GM19452 (cell line): ENCODE measurements around the gene PIWIL4.
"Not testable (repeated sequence)": the region's sequence is repeated elsewhere in the genome, so short reads cannot be mapped to it uniquely, and the experiment has no call there.

Source experiments
- ATAC-seq: cut with Tn5 transposase; IDR thresholded peaks from one replicate; pipeline ENCODE4 v1.9.1; 2021; ENCODE audit not compliant: unreplicated experiment

Gene PIWIL4

GRCh38 chr11:94583866-94584500 lies 16.8 kb downstream of the PIWIL4 start:
- ATAC-seq: peak; percentile 38

- ATAC-seq: no peak
Observed at GRCh38 chr11:94584978-94585377, 17.8 kb downstream of the PIWIL4 start.

DNA sequence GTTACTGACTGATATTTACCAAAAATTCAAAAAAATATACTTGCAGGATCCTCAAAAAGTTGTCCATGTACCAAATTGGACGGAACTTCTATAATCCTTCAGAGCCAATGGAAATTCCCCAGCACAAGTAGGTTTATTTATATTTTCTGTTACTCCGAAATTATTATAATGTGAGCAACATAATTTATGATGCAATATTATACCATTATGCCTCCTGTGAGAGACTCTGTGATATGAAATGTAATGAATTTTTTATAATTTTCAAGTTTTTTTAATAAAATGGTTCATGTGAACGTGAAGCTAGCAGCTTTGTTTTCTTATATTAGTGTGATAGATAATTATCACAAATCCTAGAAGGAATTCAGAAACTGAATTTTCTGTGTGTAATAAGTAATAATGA lies 18.2 kb downstream of the PIWIL4 start:
- no peak for ATAC-seq

DNA sequence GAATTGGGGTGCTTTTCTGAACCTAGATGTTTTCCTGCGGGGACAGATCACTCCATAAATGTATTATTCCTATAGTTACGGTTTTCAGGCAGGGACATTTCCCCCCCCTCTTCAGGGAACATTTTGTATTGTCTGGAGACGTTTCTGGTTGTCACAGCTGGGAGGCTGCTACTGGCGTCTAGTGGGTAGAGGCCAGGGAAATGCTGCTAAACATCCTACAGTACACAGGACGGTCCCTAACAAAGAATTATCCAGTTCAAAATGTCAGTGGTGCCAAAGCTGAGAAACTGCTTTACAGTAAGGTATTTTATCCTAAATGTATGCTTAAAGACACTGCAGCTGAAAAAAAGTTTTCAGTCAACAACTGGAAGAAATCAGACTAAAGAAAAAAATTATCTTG lies 19.4 kb downstream of the PIWIL4 start:
- no peak for ATAC-seq

GRCh38 chr11:94586978-94587377 lies 19.8 kb downstream of the PIWIL4 start:
- ATAC-seq: no peak

DNA sequence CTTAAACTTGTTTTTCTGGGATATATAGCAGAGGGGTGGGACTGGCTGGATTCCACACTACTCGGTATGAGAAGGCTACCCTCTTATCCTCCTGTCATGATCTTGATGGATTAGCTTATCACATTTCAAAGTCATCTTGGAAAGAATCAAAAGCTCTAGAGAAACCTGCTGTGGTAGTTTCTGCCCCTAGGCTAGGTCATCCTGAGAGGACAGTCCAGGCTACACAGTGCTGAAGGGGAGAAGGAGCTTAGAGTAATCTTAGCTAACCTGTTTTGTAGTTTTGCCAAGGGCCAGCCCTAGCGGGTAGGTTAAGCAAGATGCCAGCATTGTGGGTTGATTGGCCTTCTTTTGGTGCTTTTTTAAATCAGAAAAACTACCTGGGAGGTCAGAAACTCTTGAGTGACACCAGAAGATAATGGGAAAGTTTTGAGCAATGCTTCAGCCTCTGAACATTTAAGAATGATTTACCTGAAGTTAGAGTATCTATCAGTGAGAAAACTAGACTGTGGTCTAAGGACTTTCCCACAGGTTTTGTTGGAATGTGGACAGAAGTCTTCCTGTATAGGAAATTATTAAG lies 21.3 kb downstream of the PIWIL4 start:
- ATAC-seq: no peak

- no peak for ATAC-seq
Observed at GRCh38 chr11:94590352-94591041, 23.3 kb downstream of the PIWIL4 start.

DNA sequence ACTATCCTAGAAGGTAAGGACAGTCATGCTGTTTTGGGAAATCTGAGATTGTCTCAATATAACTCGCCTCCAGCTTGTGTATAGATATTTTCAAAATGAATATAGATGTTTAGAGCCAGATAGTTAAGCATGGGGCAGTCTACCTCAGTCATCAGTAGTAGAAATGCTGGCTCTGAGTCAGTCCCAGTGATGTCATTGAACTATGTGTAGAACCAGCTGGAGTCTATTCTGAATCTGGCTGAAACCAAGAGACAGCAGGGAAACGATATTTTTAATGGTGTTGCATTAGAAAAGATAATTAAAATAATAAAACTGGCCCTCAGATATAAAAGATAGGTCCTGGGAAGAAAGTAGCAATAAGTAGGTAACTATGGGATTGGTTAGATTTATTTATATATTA lies 25.9 kb downstream of the PIWIL4 start:
- peak; percentile 69 for ATAC-seq

DNA sequence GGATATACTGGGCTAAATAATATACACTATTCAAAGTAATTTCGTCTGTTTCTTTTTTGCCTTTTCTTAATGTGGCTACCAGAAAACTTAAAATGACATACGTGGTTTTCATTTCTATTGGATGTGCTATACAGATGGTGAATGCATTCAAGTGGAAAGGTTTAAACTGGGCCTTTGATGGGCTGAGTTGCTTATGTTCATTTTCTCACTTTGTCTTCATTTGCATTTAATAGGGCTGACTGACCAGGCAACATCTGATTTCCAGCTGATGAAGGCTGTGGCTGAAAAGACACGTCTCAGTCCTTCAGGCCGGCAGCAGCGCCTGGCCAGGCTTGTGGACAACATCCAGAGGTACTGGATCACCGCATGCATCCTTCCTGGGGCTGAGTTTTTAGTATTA lies 27.9 kb downstream of the PIWIL4 start:
- ATAC-seq: peak; percentile 51

- ATAC-seq: no peak
Observed at GRCh38 chr11:94597896-94598295, 30.7 kb downstream of the PIWIL4 start.

GRCh38 chr11:94599510-94599909 lies 32.3 kb downstream of the PIWIL4 start:
- ATAC-seq: no peak

DNA sequence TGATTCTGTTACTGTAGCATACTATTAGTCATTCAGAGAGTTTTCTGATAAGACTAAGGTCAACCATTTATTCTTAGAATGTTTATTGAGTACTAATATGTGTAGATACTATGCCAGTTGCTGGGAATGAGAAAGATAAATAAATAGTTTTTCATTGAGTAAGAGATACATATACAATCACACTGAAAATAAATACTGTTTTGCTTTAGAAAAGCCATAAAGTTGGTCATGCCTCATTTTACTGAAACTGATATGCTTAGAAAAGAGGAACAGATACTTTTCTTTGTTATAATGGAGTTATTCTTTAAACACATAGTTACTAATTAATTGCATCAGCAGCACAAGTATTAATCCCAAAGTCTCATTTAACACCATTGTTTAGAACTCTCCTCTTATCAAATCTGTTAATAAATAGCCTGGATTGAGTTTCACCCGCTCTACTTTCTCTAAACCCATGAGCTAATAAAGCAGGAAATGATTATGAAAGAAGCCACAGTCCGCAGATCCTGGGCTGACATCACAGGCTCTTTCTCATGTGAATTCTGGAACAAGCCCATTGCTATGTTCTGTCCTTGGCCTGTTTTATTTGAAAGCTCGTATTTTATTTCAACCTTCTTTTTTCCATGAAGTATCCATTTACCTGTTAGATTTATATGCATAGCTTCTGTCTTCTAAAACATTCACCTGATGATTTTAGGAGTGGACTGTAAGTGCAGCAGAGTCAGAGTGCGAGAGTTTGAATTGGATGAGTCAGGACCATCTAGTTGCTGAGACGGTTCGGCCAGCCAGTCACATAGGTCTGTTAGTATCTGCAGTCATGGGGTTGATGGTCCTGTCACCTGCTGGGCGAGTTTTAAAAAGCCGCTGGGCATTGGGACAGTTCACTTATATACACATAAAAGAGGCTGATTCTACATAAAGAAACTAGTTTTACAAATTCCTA lies 35.5 kb downstream of the PIWIL4 start:
- peak; percentile 90 for ATAC-seq

DNA sequence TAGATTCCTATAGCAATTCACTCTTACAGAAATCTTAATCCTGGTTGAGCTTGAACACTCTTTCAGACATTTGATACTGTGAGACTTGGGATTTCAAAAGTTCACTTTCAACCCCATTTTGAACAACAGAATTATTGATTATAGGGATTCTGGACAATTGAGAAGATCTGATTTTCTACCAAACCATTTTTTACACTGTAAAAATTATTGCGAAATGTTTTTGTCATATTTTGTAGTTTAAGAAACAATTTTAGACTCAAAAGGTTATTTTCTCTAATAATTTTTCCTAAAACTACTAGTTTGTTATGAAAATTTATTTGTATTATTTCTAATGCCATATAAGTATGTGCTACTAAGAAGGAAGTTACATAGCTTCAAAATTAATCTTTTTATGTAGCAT lies 36.4 kb downstream of the PIWIL4 start:
- ATAC-seq: no peak

GRCh38 chr11:94604482-94604881 lies 37.3 kb downstream of the PIWIL4 start:
- no peak for ATAC-seq

GRCh38 chr11:94613120-94613519 lies 46.0 kb downstream of the PIWIL4 start:
- ATAC-seq: no peak

- ATAC-seq: peak; percentile 78
Observed at GRCh38 chr11:94623120-94623735, 56.1 kb downstream of the PIWIL4 start.

GRCh38 chr11:94625422-94625821 lies 58.3 kb downstream of the PIWIL4 start:
- ATAC-seq: not testable (repeated sequence)

- not testable (repeated sequence) for ATAC-seq
Observed at GRCh38 chr11:94627003-94627560, 59.9 kb downstream of the PIWIL4 start.

DNA sequence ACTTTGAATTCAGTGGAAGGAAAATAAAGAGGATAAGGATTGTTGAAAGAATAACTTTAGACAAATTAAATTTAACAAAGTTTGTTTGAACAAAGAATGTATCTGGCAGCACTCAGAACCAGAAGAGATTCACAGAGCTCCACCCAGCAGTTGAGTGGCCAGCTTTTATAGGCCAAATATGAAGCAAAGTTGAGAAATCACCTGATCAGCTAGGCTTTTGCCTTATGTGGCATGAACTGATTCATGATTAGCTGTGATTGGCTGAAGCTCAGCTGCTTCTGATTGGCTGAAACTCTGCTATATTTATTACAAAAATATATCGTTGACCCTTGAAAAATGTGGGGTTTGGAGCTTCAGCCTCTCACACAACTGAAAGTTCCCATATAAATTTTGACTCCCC lies 62.6 kb downstream of the PIWIL4 start:
- ATAC-seq: no peak

- no peak for ATAC-seq
Observed at GRCh38 chr11:94630221-94630620, 63.1 kb downstream of the PIWIL4 start.

DNA sequence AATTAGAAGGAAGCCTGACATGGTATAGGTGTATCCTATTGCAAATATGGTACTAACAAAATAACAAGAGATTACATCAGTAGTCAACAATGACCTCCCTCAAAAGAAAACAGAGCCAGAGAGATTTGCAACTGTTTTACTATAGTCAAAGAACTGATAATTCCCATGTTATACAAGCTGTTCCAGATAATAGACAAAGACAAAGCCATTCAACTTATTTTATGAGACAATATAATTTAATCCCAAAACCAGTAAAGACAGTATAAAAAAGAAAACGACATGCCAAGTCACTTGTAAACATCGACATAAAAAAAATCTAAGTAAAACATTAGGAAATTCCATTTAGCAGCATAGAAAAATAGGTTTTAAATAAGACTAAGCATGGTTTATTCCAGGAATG lies 65.2 kb downstream of the PIWIL4 start:
- no peak for ATAC-seq
